GM21528 (cell line): ENCODE measurements around the gene FOXN3.

Experiments used
- ATAC-seq: cut with Tn5 transposase; IDR thresholded peaks from one replicate; pipeline ENCODE4 v1.9.1; 2021; ENCODE audit warnings: mild to moderate bottlenecking, moderate library complexity; ENCODE audit not compliant: unreplicated experiment, low FRiP score

Gene FOXN3

DNA sequence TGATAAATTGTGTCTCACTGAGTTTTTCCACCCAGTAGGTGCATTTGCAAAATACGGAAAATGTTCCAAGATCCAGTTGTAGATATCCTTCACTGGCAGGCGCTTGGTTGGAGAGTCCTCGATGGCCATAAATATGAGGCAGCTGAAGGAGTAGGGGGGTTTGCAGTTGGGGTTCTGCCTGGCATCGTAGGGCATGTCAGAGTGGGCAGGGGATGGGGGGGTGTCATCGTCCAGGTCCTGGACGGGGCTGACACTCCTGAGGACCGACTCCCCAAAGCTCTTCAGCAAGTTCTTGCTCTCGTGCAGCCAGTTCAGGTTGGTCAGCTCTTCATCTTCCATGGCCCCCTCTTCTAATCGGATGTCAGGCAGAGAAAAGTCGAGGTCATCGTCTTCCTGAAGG is 5.1 kb downstream of the FOXN3 start:
- ATAC-seq, result no peak

- no peak for ATAC-seq
Observed at GRCh38 chr14:89409961-89410360, 7.1 kb downstream of the FOXN3 start.

- ATAC-seq, result no peak
Observed at GRCh38 chr14:89408907-89409700, 7.9 kb downstream of the FOXN3 start.

- ATAC-seq, result no peak
Observed at GRCh38 chr14:89407856-89408255, 9.2 kb downstream of the FOXN3 start.

DNA sequence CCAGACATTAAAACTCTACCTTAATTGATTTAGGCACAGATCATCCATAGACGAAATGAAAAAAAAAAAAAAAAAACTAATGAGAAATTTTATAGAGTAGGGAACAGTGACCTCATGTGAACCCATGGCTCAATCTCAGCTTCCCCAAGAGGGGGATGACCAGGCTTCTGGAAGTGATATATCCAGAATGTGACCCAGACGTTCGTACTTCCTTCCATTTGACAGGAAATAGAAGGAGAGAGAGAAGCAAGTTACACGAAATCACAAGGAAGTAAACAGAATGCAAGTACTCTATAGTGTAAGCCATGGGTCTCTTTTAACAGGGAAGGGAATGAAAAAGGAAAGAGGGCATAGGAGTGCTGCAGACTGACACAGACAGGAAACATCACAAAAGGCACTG is 10.1 kb downstream of the FOXN3 start:
- ATAC-seq, result no peak

- no peak for ATAC-seq
Observed at GRCh38 chr14:89406361-89406760, 10.7 kb downstream of the FOXN3 start.

GRCh38 chr14:89405712-89406111 is 11.3 kb downstream of the FOXN3 start:
- no peak for ATAC-seq

DNA sequence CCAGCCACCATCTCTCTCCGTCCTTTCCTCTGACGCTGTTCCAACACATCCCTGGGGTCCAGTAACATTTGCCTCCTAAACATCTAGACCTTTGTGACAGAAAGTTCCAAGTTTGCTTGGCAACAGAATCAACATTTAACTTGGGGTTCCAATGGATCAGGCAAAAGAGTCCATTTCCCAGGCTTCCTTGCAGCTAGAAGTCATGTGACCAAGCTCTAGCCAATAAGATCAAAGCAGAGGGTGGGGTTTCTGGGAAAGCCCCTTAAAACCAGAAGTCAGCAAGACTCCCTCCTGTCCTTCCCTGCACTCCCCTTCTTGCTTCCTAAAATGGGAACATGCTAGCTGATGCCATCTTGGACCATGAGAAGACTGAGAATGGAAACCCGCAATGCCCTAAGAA is 14.7 kb downstream of the FOXN3 start:
- no peak for ATAC-seq

DNA sequence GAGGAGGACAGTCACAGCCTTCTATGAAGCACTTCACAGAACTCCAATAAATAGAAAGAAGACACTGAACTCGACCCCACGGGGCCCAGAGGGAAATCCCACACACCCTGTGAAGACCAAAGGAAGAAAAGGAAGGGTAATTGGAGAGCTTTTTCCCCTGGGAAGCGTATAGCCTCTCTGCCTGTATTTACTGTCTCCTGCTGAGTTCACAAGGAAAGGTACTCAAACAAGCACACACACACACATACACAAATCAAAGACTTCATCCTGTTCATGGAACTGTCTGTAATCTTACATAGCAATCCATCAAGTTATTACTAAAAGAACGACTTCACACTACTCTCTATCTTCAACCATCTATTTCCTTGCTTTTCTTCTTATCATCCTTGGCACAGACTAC is 15.3 kb downstream of the FOXN3 start:
- no peak for ATAC-seq

DNA sequence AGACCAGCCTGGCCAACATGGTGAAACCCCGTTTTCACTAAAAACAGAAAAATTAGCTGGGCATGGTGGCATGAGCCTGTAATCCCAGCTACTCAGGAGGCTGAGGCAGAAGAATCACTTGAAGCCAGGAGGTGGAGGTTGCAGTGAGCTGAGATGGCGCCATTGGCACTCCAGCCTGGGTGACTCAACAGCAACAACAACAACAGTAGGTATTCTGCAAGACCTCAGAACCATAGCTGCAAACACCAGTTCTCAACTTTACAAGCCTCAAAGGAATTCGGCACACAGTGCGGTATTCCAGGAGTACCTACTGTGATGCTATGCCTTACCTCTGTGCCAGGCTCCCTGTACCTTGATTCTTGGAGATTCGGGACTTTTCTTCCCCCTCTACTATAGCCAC is 15.8 kb downstream of the FOXN3 start:
- no peak for ATAC-seq

GRCh38 chr14:89400529-89400928 is 16.5 kb downstream of the FOXN3 start:
- no peak for ATAC-seq

DNA sequence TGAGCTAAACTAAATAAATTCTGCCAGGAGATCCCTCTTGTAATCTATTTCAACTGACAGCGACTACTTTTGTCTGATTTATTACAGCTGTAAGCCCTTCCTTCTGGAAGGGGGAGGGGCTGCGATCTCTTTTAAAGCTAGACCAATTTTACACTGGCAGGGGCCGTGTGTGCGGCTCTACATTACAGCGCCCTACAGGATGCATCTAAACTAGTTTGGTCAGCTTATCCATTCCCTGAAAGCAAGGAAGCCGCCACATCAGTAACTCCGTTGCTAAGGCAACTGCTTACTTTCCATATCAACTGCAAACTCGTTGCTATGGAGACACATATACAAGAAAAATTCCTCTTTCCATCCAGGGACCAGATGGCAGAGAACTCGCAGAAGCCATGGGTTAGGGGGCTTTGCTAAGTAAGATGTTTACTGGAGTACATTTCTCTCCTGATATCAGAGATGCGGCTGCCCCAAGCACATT is 17.4 kb downstream of the FOXN3 start:
- ATAC-seq, result no peak

DNA sequence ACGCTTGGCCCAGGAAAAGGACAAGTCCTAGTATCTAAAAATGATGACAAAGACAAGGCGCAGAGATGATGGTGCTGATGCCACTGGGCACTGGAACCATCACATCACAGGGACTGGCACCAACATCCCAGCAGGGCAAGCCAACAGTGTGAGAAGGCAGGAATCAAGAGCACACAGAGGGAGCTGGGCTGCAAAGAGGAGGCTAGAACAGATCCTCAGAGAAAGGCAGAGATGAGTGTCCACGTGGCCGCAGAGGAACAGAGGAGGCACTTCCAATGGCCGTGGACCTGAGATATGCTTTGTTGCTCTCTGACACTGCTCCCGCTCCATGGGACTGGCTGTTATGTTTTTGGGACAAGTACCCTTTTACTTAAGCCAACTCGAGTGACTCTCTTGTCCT is 17.9 kb downstream of the FOXN3 start:
- ATAC-seq, result no peak

DNA sequence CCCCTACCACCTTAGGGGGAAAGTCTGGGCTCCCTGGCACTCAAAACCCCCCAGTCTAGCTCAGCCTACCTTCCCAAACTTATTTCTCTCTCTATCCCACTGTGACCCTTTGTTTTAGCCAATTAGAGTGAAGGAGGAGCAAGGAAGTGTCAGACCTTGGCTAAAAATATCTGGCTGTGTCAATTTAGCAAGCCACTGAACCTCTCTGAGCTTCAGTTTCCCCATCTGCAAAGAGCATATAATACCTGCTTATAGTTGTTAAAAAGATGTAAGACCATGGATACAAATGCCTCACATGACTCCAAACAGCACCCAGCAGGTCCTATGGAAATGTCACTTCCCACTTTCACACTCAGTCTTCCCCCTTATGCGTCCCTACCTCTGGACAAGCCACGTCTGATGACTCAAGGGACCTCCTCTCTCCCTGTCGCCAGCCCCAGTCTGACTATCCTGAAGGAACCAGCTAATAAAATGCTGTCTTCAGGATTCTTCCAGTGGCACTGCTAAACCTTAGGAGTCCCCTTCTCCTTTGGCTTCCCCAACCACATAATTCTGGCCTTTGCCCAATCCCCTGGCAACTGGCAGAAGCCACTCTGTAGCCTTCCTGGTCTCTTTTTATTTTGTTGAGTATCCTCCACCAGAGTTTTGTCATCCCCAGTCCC is 19.3 kb downstream of the FOXN3 start:
- ATAC-seq, result no peak

- ATAC-seq, result no peak
Observed at GRCh38 chr14:89394972-89395371, 22.1 kb downstream of the FOXN3 start.

DNA sequence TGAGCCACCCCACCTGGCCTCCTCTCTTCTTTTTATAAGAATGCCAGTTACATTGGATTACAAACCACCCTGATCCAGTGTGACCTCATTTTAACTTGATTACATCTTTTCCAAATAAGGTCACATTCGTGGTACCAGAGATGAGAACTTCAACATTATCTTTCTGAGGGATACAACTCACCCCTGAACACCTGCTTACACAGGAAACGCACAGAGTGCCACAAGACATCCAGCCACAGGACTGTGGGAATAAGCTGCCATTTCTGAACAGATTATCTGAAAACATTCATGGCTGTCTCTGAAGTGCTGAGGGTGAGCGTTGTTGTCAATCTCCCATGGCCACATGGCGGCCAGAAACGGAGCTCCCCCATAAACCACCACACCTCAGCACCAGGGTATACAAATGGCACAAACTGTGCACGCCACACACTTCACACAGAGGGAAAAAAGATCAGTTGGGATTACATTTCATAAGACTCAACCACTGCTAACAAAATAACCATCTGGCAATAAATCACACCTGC is 23.7 kb downstream of the FOXN3 start:
- ATAC-seq, result no peak

GRCh38 chr14:89392181-89392580 is 24.9 kb downstream of the FOXN3 start:
- no peak for ATAC-seq

DNA sequence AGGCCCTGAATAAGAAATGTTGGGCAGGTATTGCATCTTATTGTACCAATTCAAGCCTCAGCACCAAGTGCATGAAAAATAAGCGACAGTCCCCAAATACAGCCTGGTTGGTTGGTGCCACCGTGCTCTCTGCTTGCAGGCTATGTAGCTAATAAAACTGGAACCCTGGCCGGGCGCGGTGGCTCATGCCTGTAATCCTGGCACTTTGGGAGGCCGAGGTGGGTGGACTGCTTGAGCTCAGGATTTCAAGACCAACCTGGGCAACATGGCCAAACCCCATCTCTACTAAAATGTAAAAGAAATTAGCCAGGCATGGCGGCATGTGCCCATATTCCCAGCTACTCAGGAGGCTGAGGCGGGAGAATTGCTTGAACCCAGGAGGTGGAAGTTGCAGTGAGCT is 25.5 kb downstream of the FOXN3 start:
- ATAC-seq, result no peak

GRCh38 chr14:89391123-89391522 is 25.9 kb downstream of the FOXN3 start:
- ATAC-seq, result no peak

DNA sequence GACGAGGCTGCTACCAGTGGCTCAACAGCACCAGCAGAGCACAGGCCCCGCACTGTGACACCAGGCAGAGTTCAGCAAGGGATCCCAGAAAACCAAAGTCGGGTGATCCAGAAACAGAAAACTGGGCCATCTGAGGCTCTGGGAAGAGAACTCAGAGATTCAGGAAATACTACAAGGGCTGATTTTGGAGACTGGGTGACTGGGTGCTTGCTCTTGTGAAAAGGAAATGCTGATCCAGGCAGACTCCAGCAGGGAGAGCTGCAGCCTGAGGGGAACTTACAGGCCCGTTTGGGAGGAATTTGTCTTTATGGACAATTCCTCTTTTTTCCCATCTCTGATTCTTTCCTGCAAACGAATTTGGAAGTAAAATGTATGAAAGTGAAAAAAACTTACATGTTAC is 28.2 kb downstream of the FOXN3 start:
- ATAC-seq, result no peak

DNA sequence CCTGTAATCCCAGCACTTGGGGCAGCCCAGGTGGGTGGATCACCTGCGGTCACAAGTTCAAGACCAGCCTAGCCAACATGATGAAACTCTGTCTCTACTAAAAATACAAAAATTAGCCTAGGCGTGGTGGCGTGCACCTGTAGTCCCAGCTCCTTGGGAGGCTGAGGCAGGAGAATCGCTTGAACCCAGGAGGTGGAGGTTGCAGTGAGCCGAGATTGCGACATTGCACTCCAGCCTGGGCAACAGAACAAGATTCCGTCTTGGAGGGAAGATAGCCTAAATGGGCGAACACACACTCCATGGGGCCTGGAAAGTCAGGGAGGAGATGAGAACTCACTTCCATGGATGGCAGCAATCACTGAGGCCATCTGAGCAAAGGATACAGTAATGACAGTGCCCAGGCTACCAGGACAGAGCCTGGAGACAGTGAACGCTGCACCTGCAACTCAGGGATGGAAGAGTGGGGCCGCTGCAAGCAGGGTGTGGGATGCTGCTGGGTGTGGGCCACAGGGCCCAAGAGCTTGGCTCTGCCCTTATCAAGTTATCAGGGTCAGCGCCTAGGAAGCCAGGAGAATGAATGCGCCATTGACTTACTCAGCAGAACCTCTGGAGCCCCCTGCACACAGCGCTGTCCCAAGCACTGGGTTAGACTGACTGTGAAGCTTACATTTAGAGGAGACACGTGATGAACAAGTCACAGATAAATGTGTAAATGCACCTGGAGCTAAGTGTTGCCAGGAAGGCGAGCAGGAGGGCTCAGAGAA is 28.9 kb downstream of the FOXN3 start:
- ATAC-seq, result no peak
